PC-3 (cell line): ENCODE measurements around the gene FCER1A.

Source experiments
- EZH2 ChIP-seq: fragments of 300-600 bp; sonication (generic); IDR thresholded peaks from one replicate; pipeline ENCODE4 v1.6.1; 2017; ENCODE audit warnings: antibody characterized with exemption, mild to moderate bottlenecking, low read length; ENCODE audit not compliant: unreplicated experiment
- EZH2phosphoT487 ChIP-seq: fragments of 300-600 bp; sonication (generic); IDR thresholded peaks from 2 replicates; pipeline ENCODE4 v1.6.1; 2018; ENCODE audit warnings: mild to moderate bottlenecking, antibody characterized with exemption, low read length, borderline replicate concordance
- TF ChIP-seq, protein P1 (sequence below): fragments of 300-600 bp; sonication (generic); conservative IDR thresholded peaks from 2 replicates; pipeline ENCODE4 v1.5.1; 2017; ENCODE audit warnings: antibody characterized with exemption, low read depth, mild to moderate bottlenecking, low read length

DNA sequence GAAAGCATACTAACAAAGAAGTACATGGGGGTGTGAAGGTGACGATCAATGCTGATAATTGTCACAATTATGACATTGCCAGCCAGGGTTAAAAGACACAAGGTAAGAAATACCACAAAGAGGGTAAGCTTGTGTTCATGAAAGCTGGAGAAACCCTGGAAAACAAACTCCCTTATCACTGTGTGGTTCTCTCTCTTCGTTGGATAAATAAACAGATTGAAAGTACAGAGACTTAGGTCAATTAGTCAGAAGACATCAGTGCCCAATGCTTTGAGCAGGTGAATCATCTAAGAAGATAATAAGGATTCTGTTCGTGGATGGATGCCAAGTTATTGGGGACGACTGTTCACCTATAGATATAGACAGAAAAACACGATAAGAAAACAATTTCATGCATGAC, 22.4 kb upstream of the FCER1A start:
- TF ChIP-seq, protein P1, sequence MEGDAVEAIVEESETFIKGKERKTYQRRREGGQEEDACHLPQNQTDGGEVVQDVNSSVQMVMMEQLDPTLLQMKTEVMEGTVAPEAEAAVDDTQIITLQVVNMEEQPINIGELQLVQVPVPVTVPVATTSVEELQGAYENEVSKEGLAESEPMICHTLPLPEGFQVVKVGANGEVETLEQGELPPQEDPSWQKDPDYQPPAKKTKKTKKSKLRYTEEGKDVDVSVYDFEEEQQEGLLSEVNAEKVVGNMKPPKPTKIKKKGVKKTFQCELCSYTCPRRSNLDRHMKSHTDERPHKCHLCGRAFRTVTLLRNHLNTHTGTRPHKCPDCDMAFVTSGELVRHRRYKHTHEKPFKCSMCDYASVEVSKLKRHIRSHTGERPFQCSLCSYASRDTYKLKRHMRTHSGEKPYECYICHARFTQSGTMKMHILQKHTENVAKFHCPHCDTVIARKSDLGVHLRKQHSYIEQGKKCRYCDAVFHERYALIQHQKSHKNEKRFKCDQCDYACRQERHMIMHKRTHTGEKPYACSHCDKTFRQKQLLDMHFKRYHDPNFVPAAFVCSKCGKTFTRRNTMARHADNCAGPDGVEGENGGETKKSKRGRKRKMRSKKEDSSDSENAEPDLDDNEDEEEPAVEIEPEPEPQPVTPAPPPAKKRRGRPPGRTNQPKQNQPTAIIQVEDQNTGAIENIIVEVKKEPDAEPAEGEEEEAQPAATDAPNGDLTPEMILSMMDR = no peak
- TF ChIP-seq EZH2 (no peak), EZH2phosphoT487 (no peak)
